ENCODE data around the gene MAPK11. TPM values are rescaled to one million over a fixed set of nuclear protein-coding genes. Genes with fewer than 3 reads are reported as not detected.

MAPK11 gene
- total and polyA plus RNA-seq, 2 experiments from 2014 or later, result 0.12 to 0.63 TPM

DNA sequence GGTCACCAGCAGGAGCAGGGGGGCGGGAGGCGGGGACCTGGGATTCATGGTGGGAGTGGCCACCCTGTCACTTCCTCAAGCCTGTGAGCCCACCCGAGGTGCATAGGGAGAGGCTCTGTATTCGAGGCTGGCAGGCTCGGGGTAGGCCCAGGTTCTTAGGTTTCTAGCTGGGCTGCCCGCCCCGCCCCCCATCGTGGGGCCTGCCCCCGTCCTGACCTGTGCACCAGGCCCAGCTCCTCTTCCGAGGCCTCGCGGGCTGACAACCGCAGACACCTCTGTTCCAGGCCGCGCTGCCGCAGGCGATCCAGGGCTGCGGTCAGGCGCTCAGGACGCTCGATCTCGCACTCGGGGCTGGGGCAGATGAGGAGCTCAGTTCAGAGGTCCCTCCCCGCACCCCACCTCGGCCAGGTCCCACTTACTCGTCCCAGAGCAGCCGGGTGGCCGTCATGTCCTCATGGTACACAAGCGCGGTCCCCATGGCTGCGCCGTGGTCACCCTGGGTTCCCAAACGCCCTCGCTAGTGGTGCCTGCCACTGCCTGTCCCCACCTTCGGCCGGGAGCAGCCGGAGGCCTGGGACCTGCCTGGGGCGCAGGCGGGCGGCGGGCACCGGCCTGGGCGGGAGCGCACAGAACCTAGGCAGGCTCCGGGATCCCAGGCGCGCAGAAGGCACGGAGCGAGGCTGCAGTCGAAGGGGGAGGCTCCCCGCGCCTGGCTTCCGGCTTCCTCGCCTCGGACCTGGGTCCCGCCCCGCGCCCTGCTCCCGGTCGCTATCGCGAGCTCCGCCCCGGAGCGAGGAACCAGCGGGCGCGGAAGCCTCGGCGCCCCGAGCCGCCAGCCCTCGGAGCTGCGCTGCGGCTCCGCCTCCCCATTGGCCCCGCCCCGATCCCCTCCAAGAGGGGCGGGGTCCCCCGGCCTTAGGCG, 19.4 kb downstream of the MAPK11 start, which contains the start of gene HDAC10:
Gene HDAC10 (minus strand): TSS at position 711 of the 922 bp plus-strand sequence. CDS start 233 bp downstream, at position 478.
- peak; percentile 87 to 91 for DNase-seq (ENCODE audit: low read depth in 1 of 2, low spot score in 1 of 2)
- H3K4me3 ChIP-seq, result peak within 1 kb of the TSS; percentile 82
- H3K27ac ChIP-seq, result peak within 1 kb of the TSS; percentile 74

GRCh38 chr22:50250249-50250554, 20.0 kb downstream of the MAPK11 start:
- Histone ChIP-seq H3K36me3 (peaks cover 6% of the 10 kb centered on the region), H3K9me3 (ENCODE audit: low read depth) (no peaks in the 10 kb centered on the region), H3K4me1 (ENCODE audit: low read depth) (peaks cover 12% of the 10 kb centered on the region), H3K27me3 (no peaks in the 10 kb centered on the region), H3K4me3 (peak overlapping the region; percentile 82), H3K27ac (no peak overlapping the region)
- DNase-seq (ENCODE audit: low read depth in 1 of 2, low spot score in 1 of 2), result no peak
- TF ChIP-seq, protein P1, sequence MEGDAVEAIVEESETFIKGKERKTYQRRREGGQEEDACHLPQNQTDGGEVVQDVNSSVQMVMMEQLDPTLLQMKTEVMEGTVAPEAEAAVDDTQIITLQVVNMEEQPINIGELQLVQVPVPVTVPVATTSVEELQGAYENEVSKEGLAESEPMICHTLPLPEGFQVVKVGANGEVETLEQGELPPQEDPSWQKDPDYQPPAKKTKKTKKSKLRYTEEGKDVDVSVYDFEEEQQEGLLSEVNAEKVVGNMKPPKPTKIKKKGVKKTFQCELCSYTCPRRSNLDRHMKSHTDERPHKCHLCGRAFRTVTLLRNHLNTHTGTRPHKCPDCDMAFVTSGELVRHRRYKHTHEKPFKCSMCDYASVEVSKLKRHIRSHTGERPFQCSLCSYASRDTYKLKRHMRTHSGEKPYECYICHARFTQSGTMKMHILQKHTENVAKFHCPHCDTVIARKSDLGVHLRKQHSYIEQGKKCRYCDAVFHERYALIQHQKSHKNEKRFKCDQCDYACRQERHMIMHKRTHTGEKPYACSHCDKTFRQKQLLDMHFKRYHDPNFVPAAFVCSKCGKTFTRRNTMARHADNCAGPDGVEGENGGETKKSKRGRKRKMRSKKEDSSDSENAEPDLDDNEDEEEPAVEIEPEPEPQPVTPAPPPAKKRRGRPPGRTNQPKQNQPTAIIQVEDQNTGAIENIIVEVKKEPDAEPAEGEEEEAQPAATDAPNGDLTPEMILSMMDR (IDR thresholded peaks at IDR 0.05; ENCODE audit: low read depth, low read length), result no peak

More for the DNA sequence above, 19.4 kb downstream of the MAPK11 start, which contains the start of gene HDAC10:
- H3K9me3 ChIP-seq (ENCODE audit: low read depth), result no peaks in the 10 kb centered on the region
- H3K36me3 ChIP-seq, result peaks cover 6% of the 10 kb centered on the region
- H3K27me3 ChIP-seq, result no peaks in the 10 kb centered on the region
- peaks cover 8% of the 10 kb centered on the region for H3K4me1 ChIP-seq (ENCODE audit: low read depth)
- TF ChIP-seq, protein P1 (IDR thresholded peaks at IDR 0.05; ENCODE audit: low read depth, low read length), result no peak

GRCh38 chr22:50249341-50250248, 20.6 kb downstream of the MAPK11 start:
- no peaks in the 10 kb centered on the region for H3K9me3 ChIP-seq (ENCODE audit: low read depth)
- H3K4me3 ChIP-seq, result no peak overlapping the region
- H3K27me3 ChIP-seq, result no peaks in the 10 kb centered on the region
- peaks cover 6% of the 10 kb centered on the region for H3K36me3 ChIP-seq
- H3K27ac ChIP-seq, result no peak overlapping the region
- DNase-seq (ENCODE audit: low read depth in 1 of 2, low spot score in 1 of 2), result no peak
- TF ChIP-seq, protein P1 (IDR thresholded peaks at IDR 0.05; ENCODE audit: low read depth, low read length), result no peak
- H3K4me1 ChIP-seq (ENCODE audit: low read depth), result peaks cover 12% of the 10 kb centered on the region

GRCh38 chr22:50248196-50249081, 21.7 kb downstream of the MAPK11 start:
- DNase-seq (ENCODE audit: low read depth in 1 of 2, low spot score in 1 of 2), result no peak
- Histone ChIP-seq H3K27me3 (no peaks in the 10 kb centered on the region), H3K4me3 (no peak overlapping the region), H3K9me3 (ENCODE audit: low read depth) (no peaks in the 10 kb centered on the region), H3K4me1 (ENCODE audit: low read depth) (peaks cover 14% of the 10 kb centered on the region), H3K36me3 (peaks cover 6% of the 10 kb centered on the region), H3K27ac (no peak overlapping the region)
- TF ChIP-seq, protein P1 (IDR thresholded peaks at IDR 0.05; ENCODE audit: low read depth, low read length), result no peak

Data from cardiac muscle cell (in vitro differentiated cells and primary cell).